SK-N-SH (cell line): ENCODE data around the gene UCK1. TPM values are rescaled to one million over a fixed set of nuclear protein-coding genes. Genes with fewer than 3 reads are reported as not detected.

Experiments
- CTCF ChIA-PET: fragments of 300-600, 350-600 bp; formaldehyde crosslinking; extraction: SDS; loops from one replicate; lab custom pipeline; 2021; lab: Yijun Ruan, JAX
- POLR2A ChIA-PET: fragments of 350-600 bp; sonication (Branson Sonifier 250); formaldehyde crosslinking; extraction: SDS; loops from one replicate; lab custom pipeline; 2020; ENCODE audit warnings: antibody characterized with exemption, inconsistent platforms; lab: Yijun Ruan, JAX
- DNase-seq: peaks from one replicate; pipeline ENCODE4 v3.0.0; 2012
- H2AFZ ChIP-seq: fragments of 200-600 bp; sonication (generic); 2 replicates; pipeline ENCODE4 v1.8.1; 2016; ENCODE audit warnings: antibody characterized with exemption, mild to moderate bottlenecking, low read depth
- H3F3A ChIP-seq: fragments of 200-600 bp; sonication (generic); replicated peaks from 2 replicates; pipeline ENCODE3; 2016; ENCODE audit warnings: antibody characterized with exemption, mild to moderate bottlenecking; ENCODE audit not compliant: insufficient read depth
- H3K27ac ChIP-seq, 2 experiments: fragments of 200-500 bp in 1 of 2; fragments of 200-600 bp in 1 of 2; sonication (Bioruptor generic) in 1 of 2; sonication (generic), shearing (Covaris generic) in 1 of 2; 2 replicates each; pipeline versions ENCODE4 v1.5.1 to v1.6.1; 2014 to 2016; ENCODE audit warnings: low read depth in 2 of 2, inconsistent platforms in 1 of 2, low read length in 1 of 2, mild to moderate bottlenecking in 1 of 2, mixed read lengths in 1 of 2
- H3K27me3 ChIP-seq: fragments of 200-600 bp; sonication (generic), shearing (Covaris generic); 2 replicates; pipeline ENCODE4 v1.6.1; 2016; ENCODE audit warnings: mixed run types; ENCODE audit not compliant: insufficient read depth
- H3K36me3 ChIP-seq, 2 experiments: fragments of 200-500 bp in 1 of 2; fragments of 200-600 bp in 1 of 2; sonication (Bioruptor generic) in 1 of 2; sonication (generic) in 1 of 2; replicated peaks in 1 of 2; 2 replicates each; pipeline versions ENCODE3 to v1.5.1; 2014 to 2016; ENCODE audit warnings: low read length in 1 of 2, mild to moderate bottlenecking in 1 of 2; ENCODE audit not compliant: insufficient read depth in 2 of 2, control insufficient read depth in 1 of 2
- H3K4me1 ChIP-seq, 2 experiments: fragments of 200-500 bp in 1 of 2; fragments of 200-600 bp in 1 of 2; sonication (Bioruptor generic) in 1 of 2; sonication (generic), shearing (Covaris generic) in 1 of 2; 2 replicates each; pipeline versions ENCODE4 v1.5.1 to v1.6.1; 2014 to 2016; ENCODE audit warnings: low read depth in 1 of 2, low read length in 1 of 2, mixed run types in 1 of 2; ENCODE audit not compliant: insufficient read depth in 2 of 2, control insufficient read depth in 1 of 2
- H3K4me2 ChIP-seq: fragments of 200-600 bp; sonication (generic), shearing (Covaris generic); 2 replicates; pipeline ENCODE4 v1.6.1; 2017; ENCODE audit warnings: mixed run types
- H3K4me3 ChIP-seq, 2 experiments: fragments of 200-500 bp in 1 of 2; fragments of 200-600 bp in 1 of 2; sonication (Bioruptor generic) in 1 of 2; sonication (generic), shearing (Covaris generic) in 1 of 2; 2 replicates each; pipeline versions ENCODE4 v1.5.1 to v1.8.1; 2014 to 2016; ENCODE audit warnings: low read depth in 2 of 2, inconsistent platforms in 1 of 2, low read length in 1 of 2, mild to moderate bottlenecking in 1 of 2, mixed read lengths in 1 of 2, moderate library complexity in 1 of 2
- H3K79me2 ChIP-seq: fragments of 200-600 bp; sonication (generic); 2 replicates; pipeline ENCODE4 v1.8.1; 2017; ENCODE audit warnings: mild to moderate bottlenecking; ENCODE audit not compliant: insufficient read depth
- H3K9ac ChIP-seq: fragments of 200-600 bp; sonication (generic); 2 replicates; pipeline ENCODE4 v1.6.1; 2017; ENCODE audit warnings: mixed run types
- H3K9me2 ChIP-seq: fragments of 200-600 bp; sonication (generic); 2 replicates; pipeline ENCODE4 v1.6.1; 2017; ENCODE audit warnings: mixed run types
- H3K9me3 ChIP-seq: fragments of 200-600 bp; sonication (generic); 2 replicates; pipeline ENCODE4 v1.6.1; 2017; ENCODE audit warnings: mixed run types, mild to moderate bottlenecking, moderate library complexity
- H4K20me1 ChIP-seq: fragments of 200-600 bp; sonication (generic); 2 replicates; pipeline ENCODE4 v1.6.1; 2017; ENCODE audit warnings: mild to moderate bottlenecking, mixed run types; ENCODE audit not compliant: insufficient read depth
- EP300 ChIP-seq, 2 experiments: IDR thresholded peaks; 2 replicates each; pipeline versions ENCODE4 v1.4.0 to v1.6.1; 2012; ENCODE audit warnings: borderline replicate concordance in 1 of 2, low read depth in 1 of 2, low read length in 1 of 2
- GABPA ChIP-seq: IDR thresholded peaks from 2 replicates; pipeline ENCODE4 v1.4.0; 2012; ENCODE audit warnings: low read depth, mild to moderate bottlenecking
- JUND ChIP-seq: IDR thresholded peaks from 2 replicates; pipeline ENCODE4 v1.4.0; 2012
- MXI1 ChIP-seq: IDR thresholded peaks from 2 replicates; pipeline ENCODE4 v1.6.1; 2012; ENCODE audit warnings: mild to moderate bottlenecking, low read depth, low read length, improper control_type of control experiment
- POLR2AphosphoS5 ChIP-seq: IDR thresholded peaks from 2 replicates; pipeline ENCODE4 v1.6.1; 2012; ENCODE audit warnings: low read depth, low read length
- RAD21 ChIP-seq: IDR thresholded peaks from 2 replicates; pipeline ENCODE4 v1.6.1; 2012; ENCODE audit warnings: mild to moderate bottlenecking, low read length
- SIN3A ChIP-seq: IDR thresholded peaks from 2 replicates; pipeline ENCODE4 v1.6.1; 2012; ENCODE audit warnings: low read depth, mild to moderate bottlenecking, low read length, moderate library complexity, borderline replicate concordance
- SMC3 ChIP-seq: IDR thresholded peaks from 2 replicates; pipeline ENCODE4 v1.6.1; 2012; ENCODE audit warnings: low read depth, low read length, improper control_type of control experiment
- TAF1 ChIP-seq: IDR thresholded peaks from 2 replicates; pipeline ENCODE4 v1.6.1; 2012; ENCODE audit warnings: low read depth, mild to moderate bottlenecking, low read length, moderate library complexity, borderline replicate concordance
- TEAD4 ChIP-seq: IDR thresholded peaks from 2 replicates; pipeline ENCODE4 v1.4.0; 2012; ENCODE audit warnings: mild to moderate bottlenecking, borderline replicate concordance; ENCODE audit not compliant: insufficient read depth
- YY1 ChIP-seq: IDR thresholded peaks from 2 replicates; pipeline ENCODE4 v1.4.0; 2012; ENCODE audit warnings: low read depth, mild to moderate bottlenecking
- WGBS: methylation state at CpG from one replicate; pipeline ENCODE4 v1.1.6; 2017; ENCODE audit warnings: low lambda C conversion rate; 5-methylcytosine and 5-hydroxymethylcytosine counted together
- polyA plus RNA-seq, 3 experiments: library from polyadenylated mRNA; depleted of rRNA; stranded (reverse); fragments of >200 nt; gene quantifications; 2 replicates each; pipeline ENCODE4 v1.2.3, GENCODE V29; 2012
- TF ChIP-seq, protein P1 (sequence below): fragments of 150-350 bp; IDR thresholded peaks from 2 replicates; pipeline ENCODE4 v1.6.1; 2016; ENCODE audit warnings: mild to moderate bottlenecking, low read depth, low read length
- TF ChIP-seq, protein P2 (sequence below): fragments of 150-350 bp; IDR thresholded peaks from 2 replicates; pipeline ENCODE4 v1.6.1; 2017; ENCODE audit warnings: antibody characterized with exemption, low read length, low read depth, borderline replicate concordance
- TF ChIP-seq, protein P3 (sequence below): IDR thresholded peaks from 2 replicates; pipeline ENCODE4; 2012

The UCK1 gene
- polyA plus RNA-seq, 1 of the 3 experiments (the other 2 are of a cell fraction) = 32.9 TPM

DNA sequence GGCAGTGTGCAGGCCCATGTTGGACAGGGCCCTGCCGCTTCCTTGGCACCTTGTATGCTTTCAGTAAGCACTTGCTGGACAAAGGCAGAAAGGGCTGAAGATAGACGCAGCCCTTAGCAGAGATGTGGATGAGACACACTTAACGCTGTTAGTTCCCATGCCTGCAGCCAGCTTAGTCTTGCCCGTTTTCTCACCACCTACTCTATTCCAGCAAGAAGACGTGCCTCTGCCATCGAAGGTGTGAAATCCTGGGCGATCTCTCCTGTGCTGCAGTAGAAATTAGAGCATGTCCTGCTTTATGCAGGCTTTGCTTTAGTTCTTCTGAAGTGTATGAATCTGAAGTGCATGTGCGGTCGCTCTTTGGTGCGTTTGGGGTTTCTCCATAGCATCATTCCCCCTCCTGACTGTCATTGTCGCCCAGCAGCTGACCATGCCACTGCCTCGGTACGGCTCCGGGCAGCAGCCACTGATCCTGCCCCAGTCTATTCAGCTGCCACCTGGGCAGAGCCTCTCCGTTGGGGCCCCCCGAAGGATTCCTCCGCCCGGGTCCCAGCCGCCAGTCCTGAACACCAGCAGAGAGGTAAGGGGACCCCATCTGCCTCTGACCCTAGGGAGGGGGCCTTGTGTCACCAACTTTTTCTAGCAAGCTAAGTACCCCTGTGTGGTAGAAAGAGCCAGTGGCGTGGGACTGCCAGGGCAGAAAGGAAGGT is 39.9 kb downstream of the UCK1 start:
- CTCF ChIA-PET = interaction anchor here (0.8 to 3.8 kb wide), 5 partner anchors 9 to 155 kb away, joined by 3 to 18 read pairs (median 3); no protein-coding TSS in a partner anchor
- peaks cover 3% of the 10 kb centered on the region for H3F3A ChIP-seq
- H3K79me2 ChIP-seq = peaks cover 13% of the 10 kb centered on the region; the same call in 1 of the 2 replicates
- H3K4me1 ChIP-seq = no peaks in the 10 kb centered on the region
- peaks cover 11% of the 10 kb centered on the region; the same call in 1 of the 2 replicates for H4K20me1 ChIP-seq
- 98% methylated on average over 19 of the region's 20 CpGs for WGBS
- TF ChIP-seq YY1 (no peak), MXI1 (no peak), TEAD4 (no peak), SIN3A (no peak), EP300 (IDR thresholded peaks at IDR 0.05; ENCODE audit: borderline replicate concordance in 1 of 2, low read depth in 1 of 2, low read length in 1 of 2) (no peak), RAD21 (no peak), TAF1 (no peak), JUND (no peak), SMC3 (no peak), POLR2AphosphoS5 (no peak), GABPA (no peak)
- TF ChIP-seq, protein P1, sequence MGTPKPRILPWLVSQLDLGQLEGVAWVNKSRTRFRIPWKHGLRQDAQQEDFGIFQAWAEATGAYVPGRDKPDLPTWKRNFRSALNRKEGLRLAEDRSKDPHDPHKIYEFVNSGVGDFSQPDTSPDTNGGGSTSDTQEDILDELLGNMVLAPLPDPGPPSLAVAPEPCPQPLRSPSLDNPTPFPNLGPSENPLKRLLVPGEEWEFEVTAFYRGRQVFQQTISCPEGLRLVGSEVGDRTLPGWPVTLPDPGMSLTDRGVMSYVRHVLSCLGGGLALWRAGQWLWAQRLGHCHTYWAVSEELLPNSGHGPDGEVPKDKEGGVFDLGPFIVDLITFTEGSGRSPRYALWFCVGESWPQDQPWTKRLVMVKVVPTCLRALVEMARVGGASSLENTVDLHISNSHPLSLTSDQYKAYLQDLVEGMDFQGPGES = no peak
- TF ChIP-seq, protein P2, sequence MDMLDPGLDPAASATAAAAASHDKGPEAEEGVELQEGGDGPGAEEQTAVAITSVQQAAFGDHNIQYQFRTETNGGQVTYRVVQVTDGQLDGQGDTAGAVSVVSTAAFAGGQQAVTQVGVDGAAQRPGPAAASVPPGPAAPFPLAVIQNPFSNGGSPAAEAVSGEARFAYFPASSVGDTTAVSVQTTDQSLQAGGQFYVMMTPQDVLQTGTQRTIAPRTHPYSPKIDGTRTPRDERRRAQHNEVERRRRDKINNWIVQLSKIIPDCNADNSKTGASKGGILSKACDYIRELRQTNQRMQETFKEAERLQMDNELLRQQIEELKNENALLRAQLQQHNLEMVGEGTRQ = no peak
- TF ChIP-seq, protein P3, sequence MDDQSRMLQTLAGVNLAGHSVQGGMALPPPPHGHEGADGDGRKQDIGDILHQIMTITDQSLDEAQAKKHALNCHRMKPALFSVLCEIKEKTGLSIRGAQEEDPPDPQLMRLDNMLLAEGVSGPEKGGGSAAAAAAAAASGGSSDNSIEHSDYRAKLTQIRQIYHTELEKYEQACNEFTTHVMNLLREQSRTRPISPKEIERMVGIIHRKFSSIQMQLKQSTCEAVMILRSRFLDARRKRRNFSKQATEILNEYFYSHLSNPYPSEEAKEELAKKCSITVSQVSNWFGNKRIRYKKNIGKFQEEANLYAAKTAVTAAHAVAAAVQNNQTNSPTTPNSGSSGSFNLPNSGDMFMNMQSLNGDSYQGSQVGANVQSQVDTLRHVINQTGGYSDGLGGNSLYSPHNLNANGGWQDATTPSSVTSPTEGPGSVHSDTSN = no peak
- no peak for DNase-seq
- H3K36me3 ChIP-seq = peaks cover 45 to 99% of the 10 kb centered on the region in 2 experiments
- H3K9me3 ChIP-seq = no peaks in the 10 kb centered on the region
- H3K27me3 ChIP-seq = no peaks in the 10 kb centered on the region
- H3K4me2 ChIP-seq = no peak overlapping the region
- no peak overlapping the region for H2AFZ ChIP-seq
- H3K9ac ChIP-seq = no peak overlapping the region
- H3K27ac ChIP-seq = no peak overlapping the region
- H3K4me3 ChIP-seq = no peak overlapping the region
- POLR2A ChIA-PET = no interaction called here
- no peaks in the 10 kb centered on the region for H3K9me2 ChIP-seq
